Neuronal stem cell (in vitro differentiated cells): ENCODE results near the gene GRIK4.

Experiments used
- DNase-seq: peaks from one replicate; pipeline ENCODE4 v3.0.0-alpha.2; 2013; ENCODE audit warnings: low spot score
- H2AFZ ChIP-seq: one replicate; pipeline ENCODE4 v1.6.1; 2013; ENCODE audit warnings: mild to moderate bottlenecking, low read length, inconsistent platforms
- H2AK5ac ChIP-seq: 2 replicates; pipeline ENCODE4 v1.6.1; 2013; ENCODE audit warnings: low read depth, mild to moderate bottlenecking, inconsistent platforms, low read length, moderate library complexity, mixed read lengths
- H2BK120ac ChIP-seq: 2 replicates; pipeline ENCODE4 v1.6.1; 2013; ENCODE audit warnings: low read depth, mild to moderate bottlenecking, inconsistent platforms, low read length, moderate library complexity, mixed read lengths
- H2BK12ac ChIP-seq: one replicate; pipeline ENCODE4 v1.6.1; 2013; ENCODE audit warnings: low read length, inconsistent platforms
- H2BK15ac ChIP-seq: 2 replicates; pipeline ENCODE4 v1.6.1; 2013; ENCODE audit warnings: mild to moderate bottlenecking, low read length, inconsistent platforms, mixed read lengths
- H2BK5ac ChIP-seq: one replicate; pipeline ENCODE4 v1.6.1; 2013; ENCODE audit warnings: inconsistent platforms, mild to moderate bottlenecking, low read length, moderate library complexity
- H3K14ac ChIP-seq: one replicate; pipeline ENCODE4 v1.6.1; 2013; ENCODE audit warnings: low read length, inconsistent platforms
- H3K18ac ChIP-seq: 2 replicates; pipeline ENCODE4 v1.6.1; 2013; ENCODE audit warnings: low read length, inconsistent platforms
- H3K23ac ChIP-seq: 2 replicates; pipeline ENCODE4 v1.6.1; 2013; ENCODE audit warnings: low read depth, mild to moderate bottlenecking, mixed read lengths, low read length, inconsistent platforms; ENCODE audit not compliant: poor library complexity
- H3K27ac ChIP-seq: replicated peaks from 3 replicates; pipeline ENCODE4 v1.5.1; 2013; ENCODE audit warnings: low read length, inconsistent platforms
- H3K27me3 ChIP-seq, 3 experiments: 2 replicates each; pipeline ENCODE4 v1.6.1; 2013; ENCODE audit warnings: low read length in 3 of 3, mild to moderate bottlenecking in 2 of 3, inconsistent platforms in 1 of 3, low read depth in 1 of 3, mixed read lengths in 1 of 3, moderate library complexity in 1 of 3; ENCODE audit not compliant: control insufficient read depth in 3 of 3, insufficient read depth in 3 of 3
- H3K36me3 ChIP-seq, 2 donors: replicated peaks in 1 of 2; 2 replicates each; pipeline ENCODE4 v1.6.1; 2013; ENCODE audit warnings: low read length in 2 of 2; ENCODE audit not compliant: control insufficient read depth in 2 of 2, insufficient read depth in 2 of 2
- H3K4ac ChIP-seq: 2 replicates; pipeline ENCODE4 v1.6.1; 2013; ENCODE audit warnings: inconsistent platforms, mild to moderate bottlenecking, low read length, moderate library complexity
- H3K4me1 ChIP-seq, 2 donors: 1 replicate in 1 of 2; 2 replicates in 1 of 2; pipeline ENCODE4 v1.6.1; 2013; ENCODE audit warnings: low read length in 2 of 2, low read depth in 1 of 2; ENCODE audit not compliant: control insufficient read depth in 2 of 2, insufficient read depth in 1 of 2
- H3K4me2 ChIP-seq: one replicate; pipeline ENCODE4 v1.6.1; 2013; ENCODE audit warnings: mild to moderate bottlenecking, low read length, inconsistent platforms; ENCODE audit not compliant: insufficient read depth, poor library complexity, severe bottlenecking
- H3K4me3 ChIP-seq, 2 donors: 2 replicates each; pipeline ENCODE4 v1.5.1; 2013; ENCODE audit warnings: low read length in 2 of 2, mild to moderate bottlenecking in 2 of 2, inconsistent platforms in 1 of 2, moderate library complexity in 1 of 2
- H3K79me1 ChIP-seq: one replicate; pipeline ENCODE4 v1.6.1; 2013; ENCODE audit warnings: low read depth, mild to moderate bottlenecking, inconsistent platforms, low read length, moderate library complexity
- H3K9ac ChIP-seq: one replicate; pipeline ENCODE4 v1.6.1; 2013; ENCODE audit warnings: mild to moderate bottlenecking, low read depth, low read length, inconsistent platforms; ENCODE audit not compliant: poor library complexity
- H3K9me3 ChIP-seq, 2 donors: replicated peaks in 1 of 2; 2 replicates each; pipeline versions ENCODE3 to v1.6.1; 2013; ENCODE audit warnings: low read length in 2 of 2, mild to moderate bottlenecking in 2 of 2, inconsistent platforms in 1 of 2, low read depth in 1 of 2, mixed read lengths in 1 of 2, moderate library complexity in 1 of 2; ENCODE audit not compliant: control insufficient read depth in 2 of 2, insufficient read depth in 1 of 2
- H4K8ac ChIP-seq: one replicate; pipeline ENCODE4 v1.6.1; 2013; ENCODE audit warnings: low read depth, mild to moderate bottlenecking, inconsistent platforms, low read length, moderate library complexity
- H4K91ac ChIP-seq: one replicate; pipeline ENCODE4 v1.6.1; 2013; ENCODE audit warnings: low read length, low read depth, mild to moderate bottlenecking, inconsistent platforms; ENCODE audit not compliant: poor library complexity
- WGBS, 2 donors: extraction: QIAGEN DNeasy Blood & Tissue Kit; methylation state at CpG; one replicate each; pipeline ENCODE4 v1.1.7; 2013; ENCODE audit warnings: missing lambda C conversion rate in 2 of 2, mixed read lengths in 1 of 2; ENCODE audit not compliant: insufficient read length in 2 of 2, insufficient replicate concordance in 1 of 2; ENCODE audit errors: extremely low coverage in 2 of 2; 5-methylcytosine and 5-hydroxymethylcytosine counted together

The GRIK4 gene

DNA sequence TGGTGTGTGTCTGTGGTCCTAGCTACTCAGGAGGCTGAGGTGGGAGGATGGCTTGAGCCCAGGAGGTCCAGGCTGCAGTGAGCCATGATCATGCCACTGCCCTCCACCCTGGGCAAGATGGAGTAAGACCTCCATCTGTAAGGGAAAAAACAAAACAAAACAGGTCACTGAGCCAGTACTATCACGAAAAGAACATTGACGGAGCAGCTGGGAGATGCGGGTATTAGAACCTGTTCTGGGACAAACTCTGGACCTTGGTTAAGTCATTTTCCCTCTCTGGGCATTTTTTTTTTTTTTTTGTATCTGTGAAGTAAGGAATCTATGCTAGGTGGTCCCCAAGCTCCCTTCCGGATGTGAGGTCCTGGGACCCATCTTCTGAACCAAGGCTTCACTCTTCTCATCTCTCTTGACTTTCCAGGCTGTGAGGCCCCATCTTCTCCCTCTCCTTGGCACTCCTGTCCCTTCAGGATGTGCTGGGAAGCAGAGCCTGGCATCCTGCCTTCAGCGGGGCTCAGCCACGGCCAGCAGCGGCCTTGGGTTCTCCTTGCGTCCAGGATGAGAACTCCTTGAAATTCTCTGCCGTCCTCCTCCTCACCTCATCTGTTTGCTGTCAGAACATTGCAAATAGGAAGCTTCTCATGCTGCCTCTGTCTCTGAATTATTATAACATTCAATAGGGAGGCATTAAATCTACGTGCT lies 130.8 kb downstream of the GRIK4 start:
- no peak for DNase-seq
- Histone ChIP-seq H2BK15ac (no peak overlapping the region), H3K18ac (peak overlapping the region; percentile 89), H2BK120ac (no peak overlapping the region), H3K9ac (no peak overlapping the region), H3K4me3 (no peak overlapping the region), H2BK5ac (no peak overlapping the region), H3K27ac (no peak overlapping the region), H3K4me1 (peaks cover 20 to 26% of the 10 kb centered on the region in 2 donors), H2AK5ac (no peak overlapping the region), H2AFZ (no peak overlapping the region), H3K36me3 (no peaks in the 10 kb centered on the region), H3K9me3 (no peaks in the 10 kb centered on the region), H3K27me3 (peaks cover 0 to 30% (median 2%) of the 10 kb centered on the region in 3 experiments), H3K14ac (peak overlapping the region; percentile 14), H3K4me2 (no peak overlapping the region), H3K23ac (no peak overlapping the region), H2BK12ac (no peak overlapping the region), H3K79me1 (no peaks in the 10 kb centered on the region), H4K8ac (no peak overlapping the region), H4K91ac (no peak overlapping the region), H3K4ac (no peak overlapping the region)
- no CpG with 5 or more reads among the region's 10 CpGs for WGBS, 2 donors

GRCh38 chr11:120643284-120643683 lies 131.7 kb downstream of the GRIK4 start:
- Histone ChIP-seq H3K27me3 (peaks cover 0 to 40% (median 2%) of the 10 kb centered on the region in 3 experiments), H2AFZ (peak overlapping the region; percentile 11), H2AK5ac (no peak overlapping the region), H3K9me3 (no peaks in the 10 kb centered on the region), H3K36me3 (no peaks in the 10 kb centered on the region), H3K4me3 (no peak overlapping the region), H2BK5ac (no peak overlapping the region), H3K27ac (no peak overlapping the region), H3K4ac (no peak overlapping the region), H3K23ac (no peak overlapping the region), H3K18ac (no peak overlapping the region), H3K4me1 (peaks cover 20 to 26% of the 10 kb centered on the region in 2 donors), H3K14ac (no peak overlapping the region), H3K79me1 (no peaks in the 10 kb centered on the region), H2BK12ac (no peak overlapping the region), H3K9ac (no peak overlapping the region), H4K8ac (no peak overlapping the region), H4K91ac (no peak overlapping the region), H2BK15ac (no peak overlapping the region), H2BK120ac (no peak overlapping the region), H3K4me2 (no peak overlapping the region)
- WGBS, 2 donors: no CpG with 5 or more reads among the region's 6 CpGs
- no peak for DNase-seq

DNA sequence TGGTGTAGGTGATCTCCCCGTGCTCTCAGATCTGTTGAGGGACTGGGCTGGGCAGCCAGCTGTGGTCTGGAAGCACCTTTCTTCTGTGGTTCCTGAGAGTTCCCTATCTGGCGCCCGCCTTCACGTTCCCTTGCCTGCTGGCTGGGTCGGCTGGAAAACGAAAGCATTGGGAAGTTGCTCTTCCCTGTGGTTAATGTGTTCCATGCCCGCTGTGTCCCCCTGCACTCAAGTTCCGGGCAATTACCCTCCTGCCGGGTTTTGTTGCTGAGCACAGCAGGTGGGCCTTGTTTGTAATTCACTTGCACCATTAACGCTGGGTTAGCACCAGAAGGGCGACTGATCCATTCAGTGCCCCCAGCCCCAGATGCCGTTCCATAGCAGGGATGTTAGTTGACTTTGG lies 134.1 kb downstream of the GRIK4 start:
- no peak overlapping the region for H2BK12ac ChIP-seq
- no CpG with 5 or more reads among the region's 12 CpGs for WGBS, 2 donors
- H3K27ac ChIP-seq: no peak overlapping the region
- H4K91ac ChIP-seq: no peak overlapping the region
- H3K9ac ChIP-seq: no peak overlapping the region
- peak overlapping the region; percentile 4 for H3K4me2 ChIP-seq
- no peaks in the 10 kb centered on the region for H3K79me1 ChIP-seq
- H3K4ac ChIP-seq: no peak overlapping the region
- H2AFZ ChIP-seq: no peak overlapping the region
- no peak overlapping the region for H2AK5ac ChIP-seq
- no peak overlapping the region for H2BK15ac ChIP-seq
- DNase-seq: peak; percentile 51
- H2BK120ac ChIP-seq: no peak overlapping the region
- peaks cover 20 to 26% of the 10 kb centered on the region in 2 donors for H3K4me1 ChIP-seq
- no peaks in the 10 kb centered on the region for H3K9me3 ChIP-seq
- peaks cover 0 to 60% (median 2%) of the 10 kb centered on the region in 3 experiments for H3K27me3 ChIP-seq
- peak overlapping the region; percentile 60 for H3K18ac ChIP-seq
- peak overlapping the region in 1 of 2 donors; percentile 7 for H3K4me3 ChIP-seq
- peak overlapping the region; percentile 21 for H3K23ac ChIP-seq
- no peak overlapping the region for H4K8ac ChIP-seq
- no peaks in the 10 kb centered on the region for H3K36me3 ChIP-seq
- no peak overlapping the region for H3K14ac ChIP-seq
- H2BK5ac ChIP-seq: no peak overlapping the region

DNA sequence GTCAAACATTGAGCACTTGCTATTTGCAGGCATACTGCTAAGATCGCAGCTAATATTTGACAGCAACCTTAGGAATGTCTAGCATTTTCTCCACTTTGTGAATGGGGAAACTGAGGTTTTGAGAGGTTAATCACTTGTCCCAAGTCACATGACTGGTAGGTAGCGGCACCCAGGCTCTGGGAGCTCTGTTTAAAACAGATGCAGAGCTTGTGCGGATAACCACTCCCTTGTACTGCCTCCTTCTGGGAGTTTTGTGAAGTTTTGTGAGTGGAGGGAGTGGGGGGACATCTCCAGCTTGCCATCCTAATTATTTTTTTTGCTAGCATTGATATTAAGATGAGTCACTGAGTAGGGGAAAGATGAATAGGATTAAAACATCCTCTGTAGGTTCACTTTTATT lies 134.7 kb downstream of the GRIK4 start:
- H3K27ac ChIP-seq: no peak overlapping the region
- H2BK5ac ChIP-seq: no peak overlapping the region
- no peak overlapping the region for H3K18ac ChIP-seq
- no peak overlapping the region for H4K91ac ChIP-seq
- no peak overlapping the region for H2AK5ac ChIP-seq
- H3K27me3 ChIP-seq: peaks cover 0 to 65% (median 2%) of the 10 kb centered on the region in 3 experiments
- no peak overlapping the region for H2BK12ac ChIP-seq
- no peak overlapping the region for H3K4me2 ChIP-seq
- no peak overlapping the region for H2AFZ ChIP-seq
- H3K14ac ChIP-seq: no peak overlapping the region
- H2BK120ac ChIP-seq: no peak overlapping the region
- H3K4me3 ChIP-seq: no peak overlapping the region
- no peaks in the 10 kb centered on the region for H3K36me3 ChIP-seq
- WGBS, 2 donors: no CpG with 5 or more reads among the region's 3 CpGs
- H2BK15ac ChIP-seq: no peak overlapping the region
- DNase-seq: no peak
- H3K79me1 ChIP-seq: no peaks in the 10 kb centered on the region
- H3K9ac ChIP-seq: no peak overlapping the region
- no peaks in the 10 kb centered on the region for H3K9me3 ChIP-seq
- peaks cover 20 to 22% of the 10 kb centered on the region in 2 donors for H3K4me1 ChIP-seq
- H3K4ac ChIP-seq: no peak overlapping the region
- H3K23ac ChIP-seq: no peak overlapping the region
- H4K8ac ChIP-seq: no peak overlapping the region
